AG09309 (cell line): ENCODE measurements around the gene HIVEP3.

Experiments
- DNase-seq: peaks from one replicate; pipeline ENCODE4 v3.0.0-alpha.2; 2010; ENCODE audit warnings: low read depth
- H3K4me3 ChIP-seq: 2 replicates; pipeline ENCODE4 v1.5.1; 2011; ENCODE audit warnings: mild to moderate bottlenecking, low read depth, low read length, moderate library complexity; ENCODE audit not compliant: control insufficient read depth
- TF ChIP-seq, protein P1 (sequence below): IDR thresholded peaks from 2 replicates; pipeline ENCODE4 v1.5.1; 2011; ENCODE audit warnings: mild to moderate bottlenecking, low read depth, low read length, inconsistent platforms; ENCODE audit not compliant: insufficient read depth, control insufficient read depth; ENCODE audit errors: missing control alignments

The HIVEP3 gene

DNA sequence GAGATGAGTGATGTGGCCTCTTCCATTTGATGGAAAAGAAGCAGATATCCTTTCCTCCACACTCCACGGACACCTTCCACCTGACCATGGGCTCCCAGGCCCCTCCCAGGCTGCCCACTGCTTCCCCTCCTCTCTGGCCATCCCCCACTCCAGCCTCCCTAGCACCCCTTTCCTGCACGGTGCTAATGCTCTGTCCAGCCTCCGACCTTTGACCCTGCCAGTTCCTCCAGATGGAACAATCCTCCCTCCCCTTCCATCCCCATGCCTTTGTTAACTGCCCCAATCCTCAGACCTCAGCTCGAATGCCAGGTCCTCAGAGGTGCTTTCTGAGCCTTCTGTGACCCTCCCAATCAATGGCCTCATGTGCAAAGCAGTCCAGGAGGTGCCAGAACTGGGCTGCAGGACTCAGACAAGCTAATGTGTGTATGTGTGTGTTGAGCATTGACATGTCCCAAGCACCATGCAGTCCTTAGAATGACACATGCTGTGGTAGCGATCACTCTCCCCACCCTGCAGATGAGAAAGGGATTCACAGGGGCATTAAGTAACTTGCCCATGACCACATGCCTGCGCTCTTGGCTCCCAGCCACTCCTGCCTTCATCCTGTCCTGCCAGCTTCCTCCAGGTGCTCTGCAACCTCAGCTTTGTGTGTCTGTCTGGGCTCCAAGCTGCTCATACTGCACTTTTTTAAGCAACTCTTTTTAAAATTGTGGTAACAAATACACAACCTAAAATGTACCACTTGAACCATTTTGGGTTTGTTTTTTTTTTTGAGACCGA lies 370.8 kb downstream of the HIVEP3 start:
- DNase-seq = no peak
- TF ChIP-seq, protein P1, sequence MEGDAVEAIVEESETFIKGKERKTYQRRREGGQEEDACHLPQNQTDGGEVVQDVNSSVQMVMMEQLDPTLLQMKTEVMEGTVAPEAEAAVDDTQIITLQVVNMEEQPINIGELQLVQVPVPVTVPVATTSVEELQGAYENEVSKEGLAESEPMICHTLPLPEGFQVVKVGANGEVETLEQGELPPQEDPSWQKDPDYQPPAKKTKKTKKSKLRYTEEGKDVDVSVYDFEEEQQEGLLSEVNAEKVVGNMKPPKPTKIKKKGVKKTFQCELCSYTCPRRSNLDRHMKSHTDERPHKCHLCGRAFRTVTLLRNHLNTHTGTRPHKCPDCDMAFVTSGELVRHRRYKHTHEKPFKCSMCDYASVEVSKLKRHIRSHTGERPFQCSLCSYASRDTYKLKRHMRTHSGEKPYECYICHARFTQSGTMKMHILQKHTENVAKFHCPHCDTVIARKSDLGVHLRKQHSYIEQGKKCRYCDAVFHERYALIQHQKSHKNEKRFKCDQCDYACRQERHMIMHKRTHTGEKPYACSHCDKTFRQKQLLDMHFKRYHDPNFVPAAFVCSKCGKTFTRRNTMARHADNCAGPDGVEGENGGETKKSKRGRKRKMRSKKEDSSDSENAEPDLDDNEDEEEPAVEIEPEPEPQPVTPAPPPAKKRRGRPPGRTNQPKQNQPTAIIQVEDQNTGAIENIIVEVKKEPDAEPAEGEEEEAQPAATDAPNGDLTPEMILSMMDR = no peak
- H3K4me3 ChIP-seq = no peak overlapping the region

DNA sequence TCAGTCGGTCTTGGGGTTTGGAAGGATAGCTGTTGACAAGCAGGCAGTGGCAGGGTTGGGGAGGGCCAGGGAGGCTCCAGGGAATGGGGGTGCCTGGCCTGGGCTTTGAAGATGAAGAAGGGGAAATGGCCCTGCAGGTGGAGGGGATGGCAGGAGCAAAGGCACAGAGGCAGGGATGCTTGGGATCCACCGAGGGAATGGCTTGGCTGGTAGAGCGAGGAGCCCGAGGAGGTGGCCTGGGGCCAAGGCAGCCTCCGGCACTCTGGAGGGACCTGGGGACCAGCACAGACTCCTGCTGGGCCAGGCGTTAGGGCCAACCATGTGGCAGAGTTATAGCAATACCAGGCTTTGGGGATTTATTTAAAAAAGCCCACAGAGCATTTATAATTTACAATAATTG lies 371.4 kb downstream of the HIVEP3 start:
- DNase-seq = no peak
- TF ChIP-seq, protein P1 = no peak
- H3K4me3 ChIP-seq = no peak overlapping the region

DNA sequence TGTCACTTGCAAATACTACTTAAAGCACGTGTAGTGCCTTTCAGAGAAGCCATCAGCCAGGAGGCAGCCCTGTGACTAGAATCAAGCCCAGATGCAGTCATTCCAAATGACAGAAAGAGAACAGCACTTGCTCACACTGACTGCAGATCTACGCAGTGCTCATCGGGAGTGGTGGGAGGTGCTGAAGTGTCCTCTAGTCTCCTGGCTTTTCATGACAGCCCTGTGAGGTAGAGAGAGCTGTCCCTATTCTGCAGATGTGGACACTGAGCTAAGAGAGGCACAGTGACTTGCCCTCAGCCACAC lies 371.9 kb downstream of the HIVEP3 start:
- TF ChIP-seq, protein P1 = no peak
- H3K4me3 ChIP-seq = no peak overlapping the region
- DNase-seq = no peak

DNA sequence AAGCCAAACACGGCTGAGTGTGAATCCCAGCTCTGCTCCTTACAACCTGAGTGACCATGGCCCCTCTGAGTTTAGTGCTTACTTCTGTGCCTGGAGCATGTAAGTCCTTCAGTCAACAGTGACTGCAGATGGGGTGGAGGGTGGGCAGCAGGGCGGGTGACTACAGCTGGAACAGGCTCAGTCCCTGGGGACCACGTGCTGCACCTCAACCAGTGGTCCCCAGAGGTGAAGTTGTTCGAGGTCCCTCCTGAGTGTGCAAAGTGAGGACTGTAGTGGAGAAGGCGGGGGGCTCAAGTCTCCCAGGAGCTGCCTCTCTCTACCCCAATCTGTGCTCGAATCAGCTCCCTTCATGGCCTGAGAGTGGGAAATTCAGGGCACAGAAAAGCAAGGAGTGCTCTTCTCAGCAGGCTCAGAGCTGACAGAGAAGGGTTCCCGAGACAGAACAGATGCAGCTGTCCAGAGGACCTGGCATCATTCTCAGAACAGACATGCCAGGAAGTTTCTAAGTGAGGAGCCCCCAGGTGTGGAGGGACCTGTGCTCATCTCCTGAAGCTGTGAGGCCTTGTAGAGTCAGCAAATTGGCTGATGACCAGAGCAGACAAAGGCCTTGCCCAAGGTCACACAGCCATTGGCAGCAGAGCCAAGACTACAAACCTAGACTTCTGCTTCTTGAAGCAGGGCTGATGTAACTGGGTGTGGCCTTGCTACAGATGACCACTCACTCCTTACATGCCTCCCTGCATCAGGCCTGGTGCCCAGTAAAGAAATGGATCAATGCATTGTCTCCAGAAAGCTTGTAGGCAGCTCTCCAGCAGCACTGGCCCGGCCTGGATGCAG lies 372.5 kb downstream of the HIVEP3 start:
- H3K4me3 ChIP-seq = no peak overlapping the region
- TF ChIP-seq, protein P1 = no peak
- no peak for DNase-seq

DNA sequence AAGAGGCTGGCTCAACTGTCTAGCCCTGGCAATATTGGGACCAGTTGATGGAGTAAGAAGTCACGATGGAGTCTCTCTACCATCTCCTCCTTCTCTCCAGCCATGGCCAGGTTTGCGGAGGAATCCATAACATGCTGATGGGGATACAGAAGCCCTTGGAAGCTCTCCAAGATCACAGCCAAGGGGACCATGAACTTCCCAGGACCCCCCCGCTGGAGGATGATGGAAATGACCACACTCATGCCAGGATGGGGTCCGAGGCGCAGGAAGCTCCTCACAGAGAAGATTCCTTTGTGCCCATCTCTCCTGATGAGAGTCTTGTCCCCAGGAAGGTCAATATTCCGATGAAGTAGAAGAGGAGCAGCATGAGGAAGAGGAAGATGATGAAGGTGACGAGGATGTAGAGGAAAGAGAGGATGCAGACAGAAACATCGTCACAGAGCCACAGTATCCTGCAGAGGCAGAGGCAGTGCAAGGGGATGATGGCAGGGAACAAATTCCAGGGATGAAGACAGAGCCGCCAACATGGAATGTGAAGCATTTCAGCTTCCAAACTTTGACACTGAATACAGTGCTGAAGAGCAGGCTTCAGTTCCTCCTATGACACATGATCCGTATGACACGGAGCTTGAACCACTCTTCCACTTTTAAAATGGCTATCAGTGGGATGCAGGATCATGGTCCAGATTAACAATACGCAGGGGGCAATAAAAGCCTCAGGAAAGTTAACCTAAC lies 376.4 kb downstream of the HIVEP3 start:
- TF ChIP-seq, protein P1 = no peak
- H3K4me3 ChIP-seq = no peak overlapping the region
- no peak for DNase-seq

DNA sequence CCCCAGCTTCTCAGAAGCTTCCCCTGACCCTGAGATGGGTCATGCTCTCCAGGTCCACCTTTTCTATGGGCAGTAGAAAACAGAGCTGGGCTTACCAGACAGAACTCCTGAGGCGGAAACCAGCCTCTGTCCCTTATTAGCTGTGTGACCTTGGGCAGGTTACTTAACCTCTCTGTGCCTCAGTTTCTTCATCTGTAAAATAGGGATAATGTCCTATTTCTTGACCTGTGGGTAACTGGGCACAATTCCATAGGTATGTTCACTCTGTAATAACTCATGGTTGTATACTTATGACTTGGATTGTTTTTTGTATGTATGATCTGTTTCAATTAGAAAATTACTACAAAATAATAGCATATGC lies 377.1 kb downstream of the HIVEP3 start:
- TF ChIP-seq, protein P1 = no peak
- H3K4me3 ChIP-seq = no peak overlapping the region
- DNase-seq = no peak
